Adrenal gland (tissue), 5 donors: ENCODE results near the gene APLP2.
A peak's percentile ranks its signal among the peaks of the same experiment; 100 is the strongest.

Experiments used
- CTCF ChIP-seq, 6 experiments: fragments of 450-650 bp in 4 of 6; fragments of 200-600 bp in 2 of 6; sonication (generic) in 1 of 6; IDR thresholded peaks; 1 replicate in 5 of 6; 2 replicates in 1 of 6; pipeline versions ENCODE4 v1.5.1 to v1.8.0; 2016 to 2021; ENCODE audit warnings: antibody characterized with exemption in 6 of 6, mild to moderate bottlenecking in 2 of 6, moderate library complexity in 1 of 6
- POLR2A ChIP-seq, 2 donors: fragments of 450-650 bp; IDR thresholded peaks; one replicate each; pipeline ENCODE4 v1.6.1; 2017; ENCODE audit warnings: antibody characterized with exemption in 2 of 2, mild to moderate bottlenecking in 2 of 2, moderate library complexity in 1 of 2
- donor health status: DM: no; HTN: no; CAD: no.

GRCh38 chr11:130069659-130070108, at the start of gene APLP2:
- no peak for TF ChIP-seq CTCF (IDR thresholded peaks at IDR 0.05)
- peak; percentile 93 to 95 for TF ChIP-seq POLR2A (IDR thresholded peaks at IDR 0.05)
